B cell (primary cell): Measurements from ENCODE around the gene TMEM141.

Experiments used
- CTCF ChIP-seq: fragments of 200-600 bp; IDR thresholded peaks from one replicate; pipeline ENCODE4 v1.8.0; 2022; ENCODE audit warnings: antibody characterized with exemption, mild to moderate bottlenecking
- EZH2 ChIP-seq: IDR thresholded peaks from 2 replicates; pipeline ENCODE4 v1.6.1; 2012; ENCODE audit warnings: borderline replicate concordance, low read depth, mild to moderate bottlenecking, moderate library complexity, low read length; ENCODE audit not compliant: insufficient read depth, poor library complexity, severe bottlenecking

GRCh38 chr9:136771907-136772415 lies 19.2 kb upstream of the TMEM141 start:
- no peak for TF ChIP-seq CTCF
- no peak for TF ChIP-seq EZH2
